T-helper 2 cell treated with Interferon-gamma antibody and Interleukin-4, amounts not matched to agents 5 μg/mL and 100 μg/mL, for 36 hours (primary cell): ENCODE data around the gene ATXN3.

Experiments used
- DNase-seq: peaks from one replicate; pipeline ENCODE4 v3.0.0; 2021; ENCODE audit warnings: low spot score
- H3K27ac Mint-ChIP-seq: one replicate; pipeline ENCODE4 v1.8.0; 2021; ENCODE audit warnings: mild to moderate bottlenecking, mixed read lengths
- H3K27me3 Mint-ChIP-seq: one replicate; pipeline ENCODE4 v1.8.0; 2021; ENCODE audit warnings: low read depth, mixed read lengths
- H3K36me3 Mint-ChIP-seq: one replicate; pipeline ENCODE4 v1.8.0; 2021; ENCODE audit warnings: low read depth, mixed read lengths
- H3K4me1 Mint-ChIP-seq: one replicate; pipeline ENCODE4 v1.8.0; 2021; ENCODE audit warnings: low read depth, mixed read lengths
- H3K4me3 Mint-ChIP-seq: one replicate; pipeline ENCODE4 v1.8.0; 2022; ENCODE audit warnings: mild to moderate bottlenecking, moderate library complexity, mixed read lengths
- H3K9me3 Mint-ChIP-seq: one replicate; pipeline ENCODE4 v1.8.0; 2021; ENCODE audit warnings: mixed read lengths

The ATXN3 gene

GRCh38 chr14:92106143-92106926, at the start of gene ATXN3:
Gene ATXN3, minus strand, starts transcription at chr14:92106582. Its CDS starts 30 bp downstream, at chr14:92106552.
- Mint-ChIP-seq H3K4me1 (peaks cover 23% of the 10 kb centered on the region), H3K27ac (peak within 1 kb of the TSS; percentile 91), H3K36me3 (no peaks in the 10 kb centered on the region), H3K9me3 (no peaks in the 10 kb centered on the region), H3K4me3 (peak within 1 kb of the TSS; percentile 93), H3K27me3 (no peaks in the 10 kb centered on the region)
- DNase-seq: peak; percentile 96

GRCh38 chr14:92154283-92154942, 48.0 kb upstream of the ATXN3 start:
- H3K4me3 Mint-ChIP-seq: no peak overlapping the region
- H3K27me3 Mint-ChIP-seq: no peaks in the 10 kb centered on the region
- peaks cover 42% of the 10 kb centered on the region for H3K36me3 Mint-ChIP-seq
- no peaks in the 10 kb centered on the region for H3K9me3 Mint-ChIP-seq
- DNase-seq: no peak
- H3K4me1 Mint-ChIP-seq: peaks cover 4% of the 10 kb centered on the region
- H3K27ac Mint-ChIP-seq: no peak overlapping the region

GRCh38 chr14:92153581-92153980, 47.2 kb upstream of the ATXN3 start:
- no peak overlapping the region for H3K4me3 Mint-ChIP-seq
- no peaks in the 10 kb centered on the region for H3K27me3 Mint-ChIP-seq
- no peaks in the 10 kb centered on the region for H3K9me3 Mint-ChIP-seq
- DNase-seq: no peak
- H3K4me1 Mint-ChIP-seq: peaks cover 4% of the 10 kb centered on the region
- H3K36me3 Mint-ChIP-seq: peaks cover 44% of the 10 kb centered on the region
- no peak overlapping the region for H3K27ac Mint-ChIP-seq

GRCh38 chr14:92144708-92145107, 38.3 kb upstream of the ATXN3 start:
- DNase-seq: no peak
- H3K27ac Mint-ChIP-seq: no peak overlapping the region
- H3K4me1 Mint-ChIP-seq: peaks cover 3% of the 10 kb centered on the region
- no peak overlapping the region for H3K4me3 Mint-ChIP-seq
- peaks cover 56% of the 10 kb centered on the region for H3K36me3 Mint-ChIP-seq
- no peaks in the 10 kb centered on the region for H3K27me3 Mint-ChIP-seq
- no peaks in the 10 kb centered on the region for H3K9me3 Mint-ChIP-seq

- peaks cover 53% of the 10 kb centered on the region for H3K36me3 Mint-ChIP-seq
- H3K4me3 Mint-ChIP-seq: no peak overlapping the region
- H3K4me1 Mint-ChIP-seq: peaks cover 3% of the 10 kb centered on the region
- H3K9me3 Mint-ChIP-seq: no peaks in the 10 kb centered on the region
- H3K27ac Mint-ChIP-seq: no peak overlapping the region
- H3K27me3 Mint-ChIP-seq: no peaks in the 10 kb centered on the region
- no peak for DNase-seq
Observed at GRCh38 chr14:92143962-92144361, 37.6 kb upstream of the ATXN3 start.

- peaks cover 55% of the 10 kb centered on the region for H3K36me3 Mint-ChIP-seq
- H3K9me3 Mint-ChIP-seq: no peaks in the 10 kb centered on the region
- peaks cover 3% of the 10 kb centered on the region for H3K4me1 Mint-ChIP-seq
- no peak overlapping the region for H3K4me3 Mint-ChIP-seq
- DNase-seq: no peak
- H3K27ac Mint-ChIP-seq: no peak overlapping the region
- no peaks in the 10 kb centered on the region for H3K27me3 Mint-ChIP-seq
Observed at GRCh38 chr14:92143309-92143708, 36.9 kb upstream of the ATXN3 start.

GRCh38 chr14:92135269-92135668, 28.9 kb upstream of the ATXN3 start:
- H3K4me1 Mint-ChIP-seq: no peaks in the 10 kb centered on the region
- no peak overlapping the region for H3K4me3 Mint-ChIP-seq
- peaks cover 47% of the 10 kb centered on the region for H3K36me3 Mint-ChIP-seq
- H3K27ac Mint-ChIP-seq: no peak overlapping the region
- DNase-seq: no peak
- no peaks in the 10 kb centered on the region for H3K27me3 Mint-ChIP-seq
- no peaks in the 10 kb centered on the region for H3K9me3 Mint-ChIP-seq

- Mint-ChIP-seq H3K27me3 (no peaks in the 10 kb centered on the region), H3K27ac (no peak overlapping the region), H3K4me1 (peaks cover 6% of the 10 kb centered on the region), H3K9me3 (no peaks in the 10 kb centered on the region), H3K36me3 (peaks cover 51% of the 10 kb centered on the region), H3K4me3 (no peak overlapping the region)
- no peak for DNase-seq
Observed at GRCh38 chr14:92134456-92134855, 28.1 kb upstream of the ATXN3 start.

GRCh38 chr14:92122761-92123160, 16.4 kb upstream of the ATXN3 start:
- peak overlapping the region; percentile 90 for H3K4me3 Mint-ChIP-seq
- DNase-seq: no peak

GRCh38 chr14:92122351-92122677, 15.9 kb upstream of the ATXN3 start:
- H3K36me3 Mint-ChIP-seq: peaks cover 25% of the 10 kb centered on the region
- H3K4me1 Mint-ChIP-seq: peaks cover 35% of the 10 kb centered on the region
- peak overlapping the region; percentile 90 for H3K4me3 Mint-ChIP-seq
- no peaks in the 10 kb centered on the region for H3K27me3 Mint-ChIP-seq
- peak overlapping the region; percentile 97 for H3K27ac Mint-ChIP-seq
- H3K9me3 Mint-ChIP-seq: no peaks in the 10 kb centered on the region
- DNase-seq: no peak

More at GRCh38 chr14:92122761-92123160, 16.4 kb upstream of the ATXN3 start:
- H3K4me1 Mint-ChIP-seq: peaks cover 38% of the 10 kb centered on the region
- H3K9me3 Mint-ChIP-seq: no peaks in the 10 kb centered on the region
- H3K27ac Mint-ChIP-seq: peak overlapping the region; percentile 97
- H3K36me3 Mint-ChIP-seq: peaks cover 29% of the 10 kb centered on the region
- no peaks in the 10 kb centered on the region for H3K27me3 Mint-ChIP-seq

GRCh38 chr14:92121670-92122350, 15.4 kb upstream of the ATXN3 start, which contains the start of the genes CPSF2 and NDUFB1:
Gene CPSF2, plus strand, starts transcription at chr14:92121969. Its CDS starts 9,016 bp downstream, at chr14:92130985.
Gene NDUFB1, minus strand, starts transcription at chr14:92121706. Its CDS starts 4,069 bp downstream, at chr14:92117637.
- peak; percentile 80 for DNase-seq
- Mint-ChIP-seq H3K9me3 (no peaks in the 10 kb centered on the region), H3K27me3 (no peaks in the 10 kb centered on the region), H3K27ac (peak within 1 kb of the TSS; percentile 97), H3K4me1 (peaks cover 31% of the 10 kb centered on the region), H3K36me3 (peaks cover 22% of the 10 kb centered on the region), H3K4me3 (peak within 1 kb of the TSS; percentile 90)

- Mint-ChIP-seq H3K4me1 (peaks cover 32% of the 10 kb centered on the region), H3K27me3 (no peaks in the 10 kb centered on the region)
- no peak for DNase-seq
Observed at GRCh38 chr14:92121207-92121669, 14.9 kb upstream of the ATXN3 start.

GRCh38 chr14:92109490-92109889, 3.1 kb upstream of the ATXN3 start:
- H3K27ac Mint-ChIP-seq: no peak overlapping the region
- H3K4me1 Mint-ChIP-seq: peaks cover 10% of the 10 kb centered on the region
- no peaks in the 10 kb centered on the region for H3K27me3 Mint-ChIP-seq
- no peak for DNase-seq
- no peaks in the 10 kb centered on the region for H3K36me3 Mint-ChIP-seq
- H3K4me3 Mint-ChIP-seq: no peak overlapping the region
- H3K9me3 Mint-ChIP-seq: no peaks in the 10 kb centered on the region

More at GRCh38 chr14:92121207-92121669, 14.9 kb upstream of the ATXN3 start:
- Mint-ChIP-seq H3K36me3 (peaks cover 25% of the 10 kb centered on the region), H3K4me3 (peak overlapping the region; percentile 90), H3K27ac (peak overlapping the region; percentile 97), H3K9me3 (no peaks in the 10 kb centered on the region)
